ENCODE results near the gene NEURL1B.

- TF ChIP-seq CTCF (conservative IDR thresholded peaks at IDR 0.05; ENCODE audit: low read length) (no peak), EZH2phosphoT487 (IDR thresholded peaks at IDR 0.05; ENCODE audit: borderline replicate concordance) (no peak)
These were observed 59.6 kb downstream of the NEURL1B start for GRCh38 chr5:172700365-172701290.

Data from Loucy (cell line).